GM21447 (cell line): ENCODE measurements around the gene PDE3A.
"Not testable (repeated sequence)": the region's sequence is repeated elsewhere in the genome, so short reads cannot be mapped to it uniquely, and the experiment has no call there.

Source experiments
- ATAC-seq: cut with Tn5 transposase; IDR thresholded peaks from one replicate; pipeline ENCODE4 v1.9.1; 2021; ENCODE audit not compliant: unreplicated experiment

The PDE3A gene

DNA sequence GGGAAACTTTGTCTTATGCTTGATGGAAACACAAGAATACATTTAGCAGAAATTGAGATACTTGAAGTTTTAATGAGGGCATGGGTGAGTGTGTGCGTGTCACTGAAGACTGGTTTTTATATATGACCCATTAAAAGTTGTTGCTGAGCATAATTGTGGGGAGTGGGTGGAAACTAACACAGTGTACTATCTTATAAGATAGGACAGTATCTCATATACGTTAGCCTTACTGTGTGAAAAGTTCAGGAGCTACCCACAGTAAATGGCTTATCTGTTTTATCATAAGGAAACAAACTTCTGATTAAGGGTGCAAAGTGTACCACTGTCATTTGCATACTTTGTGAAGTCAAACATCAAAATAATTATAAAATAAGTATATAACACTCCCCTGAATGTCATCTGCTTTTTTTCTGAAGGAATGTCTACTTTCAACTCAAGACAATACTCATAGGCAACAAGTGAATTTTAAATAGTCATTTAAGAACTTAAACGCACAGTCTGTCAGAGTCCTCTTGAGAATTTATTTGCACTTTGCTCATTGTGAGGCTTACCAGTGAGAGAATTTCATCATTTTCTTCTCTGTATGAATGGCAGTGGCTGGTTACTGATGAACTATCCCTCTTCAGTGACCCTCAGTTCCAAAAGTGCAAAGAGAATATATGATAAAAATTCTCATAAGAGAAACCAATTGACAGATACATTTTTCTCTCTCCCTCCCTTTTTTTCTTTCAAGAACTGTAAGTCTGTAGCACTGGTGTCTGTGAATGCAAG lies 4.2 kb downstream of the PDE3A start:
- ATAC-seq, result no peak

DNA sequence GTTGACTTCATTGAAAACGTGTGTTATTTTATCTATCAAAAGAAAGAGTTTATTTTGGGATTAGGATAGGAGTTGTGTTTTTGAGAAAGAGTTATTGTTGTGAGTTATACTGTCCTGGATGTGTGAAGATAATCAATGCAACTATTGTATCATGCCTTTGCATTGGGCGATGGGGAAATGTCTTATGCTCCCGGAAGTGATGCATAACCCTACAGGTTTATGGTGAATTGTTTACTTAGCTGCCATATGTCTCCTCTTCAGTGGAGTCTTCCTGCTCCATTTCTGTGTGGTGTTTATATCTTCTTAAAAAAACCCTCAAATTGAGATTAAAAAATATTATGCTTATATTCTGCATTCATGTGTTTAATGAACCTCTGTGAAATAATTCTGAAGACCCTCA lies 6.5 kb downstream of the PDE3A start:
- no peak for ATAC-seq

GRCh38 chr12:20375560-20375959 lies 7.2 kb downstream of the PDE3A start:
- ATAC-seq, result no peak

- ATAC-seq, result no peak
Measured at GRCh38 chr12:20376984-20377383, 8.6 kb downstream of the PDE3A start.

DNA sequence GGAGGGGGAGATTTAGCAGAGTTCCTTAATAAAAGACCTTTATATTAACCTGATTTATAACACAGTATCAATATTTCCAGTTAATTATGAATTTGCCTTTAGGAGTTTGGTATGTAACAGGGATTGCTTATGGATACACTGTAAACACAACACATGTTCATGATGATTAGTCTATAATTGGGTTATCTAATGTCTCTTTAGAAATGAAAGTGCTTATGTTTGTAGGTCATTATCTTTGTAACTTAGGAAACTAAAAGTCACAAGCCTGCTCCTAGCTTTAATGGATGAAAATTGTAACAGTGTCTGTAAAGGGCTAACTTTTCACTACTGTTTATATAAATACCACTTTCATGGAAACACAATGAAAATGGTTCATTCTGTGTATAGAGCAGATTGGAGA lies 9.4 kb downstream of the PDE3A start:
- ATAC-seq, result no peak

DNA sequence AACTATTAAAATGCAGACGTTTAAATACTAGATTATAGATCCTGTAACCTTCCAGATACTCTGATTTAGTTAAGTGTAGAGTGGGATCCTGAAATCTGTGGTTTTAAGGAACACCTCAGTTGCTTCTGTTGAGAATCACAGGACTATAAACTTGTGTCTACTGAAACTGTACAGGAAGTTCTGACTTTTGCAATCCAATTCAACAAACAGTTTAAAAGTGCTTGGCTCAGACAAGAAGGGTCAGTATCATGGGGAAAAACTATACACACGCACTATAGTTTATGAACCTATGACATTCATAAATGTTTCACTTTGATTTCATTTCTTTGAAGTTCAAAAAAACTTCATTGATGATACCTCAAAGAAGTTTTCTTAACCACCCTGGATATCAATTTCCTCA lies 13.8 kb downstream of the PDE3A start:
- ATAC-seq, result no peak

DNA sequence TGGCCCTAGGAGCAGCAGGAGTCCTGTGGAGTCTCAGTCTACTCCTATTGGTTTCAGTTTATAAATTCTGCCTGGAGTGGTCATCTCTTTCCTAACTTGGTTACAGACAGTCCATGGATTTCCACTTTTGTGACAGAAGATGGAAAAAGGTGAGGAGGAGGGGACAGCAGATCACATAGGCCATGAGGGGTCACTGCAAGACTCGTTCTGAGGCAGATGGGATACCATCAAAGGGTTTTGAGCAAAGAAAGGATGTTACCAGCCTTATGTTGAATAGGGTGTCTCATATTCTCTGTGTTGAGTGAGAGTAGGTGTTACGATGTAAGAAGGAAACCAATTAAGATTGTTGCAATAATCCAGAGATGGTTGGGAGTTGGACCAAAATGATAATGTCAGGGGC lies 15.3 kb downstream of the PDE3A start:
- ATAC-seq, result no peak

- ATAC-seq, result not testable (repeated sequence)
Measured at GRCh38 chr12:20384836-20385235, 16.5 kb downstream of the PDE3A start.

- ATAC-seq, result no peak
Measured at GRCh38 chr12:20390846-20391245, 22.5 kb downstream of the PDE3A start.

DNA sequence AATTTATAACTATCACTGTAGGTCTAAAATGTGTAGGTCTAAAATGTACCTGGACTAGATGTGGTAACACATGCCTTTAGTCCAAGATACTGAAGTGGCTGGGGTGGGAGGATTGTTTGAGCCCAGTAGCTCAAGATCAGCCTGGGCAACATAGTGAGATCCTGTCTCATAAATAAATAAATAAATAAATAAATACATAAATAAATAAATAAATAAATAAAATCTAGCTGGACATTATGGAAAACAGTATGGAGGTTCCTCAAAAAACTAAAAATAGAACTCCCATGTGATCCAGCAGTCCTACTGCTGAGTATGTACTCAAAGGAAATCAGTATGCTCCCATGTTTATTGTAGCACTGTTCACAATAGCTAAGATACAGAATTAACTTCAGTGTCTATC lies 24.0 kb downstream of the PDE3A start:
- ATAC-seq, result no peak

GRCh38 chr12:20393707-20394106 lies 25.4 kb downstream of the PDE3A start:
- ATAC-seq, result no peak

- no peak for ATAC-seq
Measured at GRCh38 chr12:20395791-20396550, 27.6 kb downstream of the PDE3A start.

DNA sequence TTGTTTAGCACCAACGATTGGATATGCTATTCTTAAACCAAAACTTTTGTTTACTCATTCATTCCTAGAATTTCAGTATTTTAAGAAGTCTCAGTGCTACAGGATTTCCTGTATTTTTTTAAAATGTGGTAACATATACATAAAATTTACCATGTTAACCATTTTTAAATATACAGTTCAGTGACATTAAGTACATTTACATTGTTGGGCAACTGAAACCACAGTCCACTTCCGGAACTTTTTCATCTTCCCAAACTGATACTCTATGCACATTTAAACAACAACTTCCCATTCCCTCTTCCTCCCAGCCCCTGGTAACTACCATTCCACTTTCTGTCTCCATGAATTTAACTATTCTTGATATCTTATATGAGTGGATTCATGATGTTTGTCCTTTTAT lies 30.3 kb downstream of the PDE3A start:
- no peak for ATAC-seq

GRCh38 chr12:20400003-20400402 lies 31.7 kb downstream of the PDE3A start:
- ATAC-seq, result no peak

GRCh38 chr12:20403230-20403629 lies 34.9 kb downstream of the PDE3A start:
- ATAC-seq, result no peak

- ATAC-seq, result no peak
Measured at GRCh38 chr12:20404576-20405346, 36.4 kb downstream of the PDE3A start.

GRCh38 chr12:20409607-20410377 lies 41.5 kb downstream of the PDE3A start:
- no peak for ATAC-seq

GRCh38 chr12:20410734-20411133 lies 42.4 kb downstream of the PDE3A start:
- no peak for ATAC-seq

GRCh38 chr12:20411345-20411744 lies 43.0 kb downstream of the PDE3A start:
- ATAC-seq, result no peak

DNA sequence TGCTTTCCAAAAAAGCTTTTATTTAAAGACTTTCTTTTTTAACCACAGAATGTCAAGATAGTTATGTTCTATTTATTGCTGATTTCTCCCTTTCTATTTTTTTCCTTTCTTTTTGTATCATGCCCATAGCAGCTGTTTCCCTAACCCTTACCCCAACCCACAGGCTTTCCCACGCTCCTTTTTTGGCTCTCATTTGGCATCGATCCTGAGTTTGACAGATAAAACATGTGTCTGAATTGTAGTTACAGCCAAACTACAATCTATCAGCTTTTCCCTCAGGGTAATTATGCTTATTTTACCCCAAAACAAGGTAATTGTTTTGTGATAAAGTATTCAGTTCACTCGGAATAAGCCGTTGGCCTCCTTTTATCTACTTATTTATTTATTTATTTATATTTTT lies 46.7 kb downstream of the PDE3A start:
- no peak for ATAC-seq

- no peak for ATAC-seq
Measured at GRCh38 chr12:20415641-20416040, 47.3 kb downstream of the PDE3A start.
